HG03196 (cell line): ENCODE results near the gene SH3RF3.
"Not testable (repeated sequence)": the region's sequence is repeated elsewhere in the genome, so short reads cannot be mapped to it uniquely, and the experiment has no call there.

ENCODE experiments used
- ATAC-seq: cut with Tn5 transposase; IDR thresholded peaks from one replicate; pipeline ENCODE4 v1.9.1; 2021; ENCODE audit not compliant: unreplicated experiment

SH3RF3 gene

DNA sequence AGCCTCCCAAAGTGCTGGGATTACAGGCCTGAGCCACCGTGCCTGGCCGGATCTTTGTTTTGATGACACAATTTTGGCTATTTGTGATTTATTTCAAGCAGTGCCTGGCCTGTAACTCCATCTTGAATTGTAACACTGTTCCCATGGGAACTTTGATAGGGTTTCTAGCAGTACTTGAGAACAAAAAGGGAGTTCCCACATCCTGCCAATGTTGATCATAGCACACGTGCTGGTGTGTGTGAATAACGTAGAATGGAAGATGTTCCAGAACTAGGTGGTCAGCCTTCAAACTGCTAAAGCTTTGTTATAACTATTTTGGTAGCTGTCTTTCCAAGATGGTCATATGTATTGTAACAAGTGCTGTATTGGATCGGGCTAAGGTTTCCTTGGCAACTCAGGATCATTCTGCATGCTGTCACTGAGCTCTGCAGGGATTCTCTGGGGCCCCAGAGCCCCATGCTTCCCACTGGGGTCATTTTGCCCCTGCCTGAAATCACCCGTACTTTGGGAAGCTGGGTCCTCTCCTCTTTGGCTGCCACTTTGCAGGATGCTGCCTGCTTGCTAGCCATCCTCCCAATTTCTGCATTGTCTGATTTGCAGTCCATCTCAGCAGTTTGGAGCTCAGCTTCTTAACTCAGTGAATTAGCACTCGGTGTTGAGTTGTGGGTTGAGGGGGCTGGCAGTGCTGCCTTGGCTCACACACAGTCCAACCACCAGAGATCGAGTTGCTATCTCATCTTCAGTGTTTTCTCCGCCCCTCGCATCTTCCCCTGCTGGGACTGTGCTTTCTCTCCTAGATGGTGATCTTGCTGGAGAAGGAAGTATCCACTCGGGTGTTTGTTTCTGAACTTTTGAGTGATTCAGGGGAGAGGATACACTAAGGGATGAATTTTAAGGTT is 26.8 kb downstream of the SH3RF3 start:
- no peak for ATAC-seq

DNA sequence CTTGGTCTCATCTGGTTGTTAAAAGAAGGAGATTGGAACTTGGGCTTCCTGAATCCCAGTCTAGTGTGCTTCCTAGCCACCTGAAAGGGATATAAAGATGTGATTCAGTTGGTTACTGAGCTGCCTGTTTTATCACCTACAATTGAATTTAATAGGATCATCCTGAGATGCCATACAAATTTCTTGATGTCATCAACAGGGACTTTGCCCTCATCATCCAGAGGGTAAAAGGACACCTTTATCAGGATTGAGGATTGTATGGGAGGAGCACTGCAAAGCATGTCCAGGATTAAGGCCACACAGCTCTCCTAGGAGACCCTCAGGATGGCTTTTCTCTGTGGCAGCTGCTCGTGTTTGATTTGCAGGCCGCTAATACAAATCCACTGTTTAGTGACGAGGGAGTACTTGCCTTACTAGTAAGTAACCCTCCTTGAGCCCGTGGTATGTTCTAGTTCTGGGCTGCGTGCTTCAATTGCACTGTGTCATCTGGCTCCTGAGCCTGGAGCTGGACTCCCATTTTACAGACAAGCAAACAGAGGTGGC is 28.6 kb downstream of the SH3RF3 start:
- no peak for ATAC-seq

DNA sequence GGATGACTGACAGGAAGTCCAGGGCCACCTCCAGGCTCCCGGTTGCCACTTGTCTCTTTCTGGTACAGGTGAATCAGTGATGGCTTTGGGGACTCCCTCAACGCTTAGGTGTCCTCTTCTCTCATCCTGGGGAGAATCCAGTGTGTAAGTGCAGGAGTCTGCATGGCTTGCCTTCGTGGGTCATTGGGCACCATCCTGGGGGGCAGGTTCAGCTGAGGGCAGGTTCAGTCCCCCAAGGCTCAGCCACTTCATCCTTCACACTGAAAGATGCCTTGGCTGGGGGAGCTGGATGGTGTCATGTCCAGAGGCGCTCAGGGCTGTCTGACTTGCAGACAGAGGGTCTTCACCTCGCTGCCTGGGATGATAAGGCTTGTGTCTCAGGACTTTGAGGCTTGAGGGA is 29.2 kb downstream of the SH3RF3 start:
- ATAC-seq = no peak

DNA sequence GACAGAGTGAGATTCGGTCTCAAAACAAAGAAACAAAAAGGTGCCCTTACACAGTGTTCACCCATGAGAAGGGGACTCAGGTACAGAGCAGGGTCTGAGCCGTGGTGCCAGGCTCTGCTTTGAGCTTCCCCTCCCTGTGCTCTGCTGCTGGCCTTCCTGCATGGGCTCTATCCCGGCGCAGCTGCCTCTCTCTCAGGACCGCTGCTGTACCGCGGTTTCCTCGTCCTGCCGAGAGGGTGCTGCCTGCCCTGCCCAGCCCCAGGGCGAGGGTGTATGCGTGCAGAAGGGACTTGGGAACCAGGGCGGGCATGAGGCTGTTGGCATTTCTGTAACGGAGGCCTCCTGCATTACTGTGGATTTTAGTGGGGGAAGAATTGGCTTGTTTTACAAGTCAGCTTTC is 30.1 kb downstream of the SH3RF3 start:
- no peak for ATAC-seq

DNA sequence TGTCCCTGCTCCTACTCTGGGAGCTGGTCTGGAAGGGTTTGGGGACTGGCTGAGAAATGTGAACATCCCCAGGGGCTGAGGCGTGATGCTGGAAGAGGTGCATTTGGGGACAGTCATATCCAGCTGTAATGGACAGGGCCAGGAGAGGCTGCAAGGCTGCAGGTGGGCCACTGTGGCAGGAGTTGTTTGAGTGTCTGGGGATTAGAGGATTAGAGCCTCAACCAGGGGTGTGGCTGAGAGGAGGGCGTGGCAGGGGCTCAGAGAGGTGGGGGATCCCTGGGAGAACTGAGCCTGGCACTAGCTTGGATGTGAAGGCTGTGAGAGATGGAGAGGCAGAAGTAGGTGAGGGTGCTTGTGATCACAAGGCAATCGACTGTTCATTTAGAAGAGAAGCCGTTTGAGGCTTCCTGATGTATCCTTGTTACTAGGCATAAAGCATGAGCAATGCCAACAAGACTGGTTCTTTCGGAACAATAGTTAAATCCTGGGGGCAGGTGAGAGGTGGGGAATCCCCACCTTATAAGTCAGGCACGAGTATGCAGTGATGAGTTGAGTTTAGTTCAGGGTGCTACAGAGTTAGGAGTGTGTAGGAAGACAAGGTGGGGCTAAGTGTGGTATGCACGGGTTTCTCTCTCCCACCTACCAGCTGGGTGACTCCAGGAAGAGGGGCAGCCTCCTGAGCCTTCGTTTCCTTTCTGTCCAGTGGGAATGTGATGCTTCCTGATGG is 31.9 kb downstream of the SH3RF3 start:
- ATAC-seq = no peak

GRCh38 chr2:109162367-109162766 is 33.4 kb downstream of the SH3RF3 start:
- not testable (repeated sequence) for ATAC-seq

DNA sequence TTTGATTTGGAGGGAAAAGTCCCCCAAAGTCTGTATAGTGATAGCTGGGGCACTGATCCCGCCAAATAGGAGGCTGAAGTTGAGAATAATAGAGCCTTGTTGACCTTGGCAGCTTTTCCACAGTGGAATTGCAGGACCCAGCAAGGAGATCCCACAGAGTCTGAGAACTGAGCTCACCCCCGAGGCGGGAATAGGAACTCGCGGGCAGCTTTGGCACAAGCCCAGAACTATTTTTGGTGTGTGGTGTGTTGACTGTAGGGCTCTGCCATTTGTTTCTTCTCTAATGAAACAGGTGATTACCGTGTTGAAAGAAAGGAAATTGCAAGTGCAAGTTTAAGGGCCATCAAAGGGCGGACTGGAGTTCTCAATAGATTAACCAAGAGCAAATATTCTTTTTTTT is 34.0 kb downstream of the SH3RF3 start:
- ATAC-seq = no peak

- no peak for ATAC-seq
Observed at GRCh38 chr2:109164311-109164710, 35.3 kb downstream of the SH3RF3 start.

DNA sequence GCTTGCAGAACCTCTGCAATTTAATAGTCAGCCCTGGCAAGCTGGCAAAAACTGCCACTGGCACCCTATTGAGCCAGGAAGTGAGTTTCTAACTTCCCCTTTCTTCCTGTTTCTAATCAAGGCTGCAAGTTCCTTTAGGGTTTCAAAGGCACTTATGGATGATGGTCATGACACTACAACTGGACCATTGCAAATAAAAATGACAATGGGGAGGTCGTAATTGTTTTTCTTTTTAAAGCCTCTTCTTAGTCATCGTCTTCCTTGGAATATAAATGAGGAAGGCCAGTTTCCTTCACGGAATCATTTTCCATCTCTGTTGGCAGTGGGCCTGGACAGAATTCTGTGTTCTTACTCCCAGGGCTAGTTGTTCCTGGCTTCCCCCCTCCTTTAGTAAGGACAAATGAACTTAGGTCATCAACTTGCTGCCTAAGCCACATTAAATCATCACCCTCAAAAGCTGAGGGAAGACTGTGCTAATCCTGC is 35.8 kb downstream of the SH3RF3 start:
- ATAC-seq = no peak

DNA sequence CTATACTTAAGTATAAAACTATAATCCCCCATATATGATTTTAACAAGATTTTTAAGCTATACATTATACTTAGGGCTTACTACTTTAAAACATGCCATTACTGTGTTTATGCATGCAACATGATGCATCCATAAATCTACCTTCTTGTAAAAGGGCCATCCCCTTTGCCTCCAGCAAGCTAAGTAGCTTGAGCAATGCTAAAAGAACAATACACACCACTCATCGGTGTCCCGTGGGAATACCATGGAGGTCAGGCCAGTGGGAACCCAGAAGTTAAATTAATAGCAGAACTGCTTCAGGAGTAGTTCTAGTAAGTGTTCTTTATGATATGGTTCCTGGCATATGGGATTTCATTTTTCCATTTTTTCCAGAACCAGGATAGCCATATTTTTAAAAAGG is 37.8 kb downstream of the SH3RF3 start:
- ATAC-seq = no peak

DNA sequence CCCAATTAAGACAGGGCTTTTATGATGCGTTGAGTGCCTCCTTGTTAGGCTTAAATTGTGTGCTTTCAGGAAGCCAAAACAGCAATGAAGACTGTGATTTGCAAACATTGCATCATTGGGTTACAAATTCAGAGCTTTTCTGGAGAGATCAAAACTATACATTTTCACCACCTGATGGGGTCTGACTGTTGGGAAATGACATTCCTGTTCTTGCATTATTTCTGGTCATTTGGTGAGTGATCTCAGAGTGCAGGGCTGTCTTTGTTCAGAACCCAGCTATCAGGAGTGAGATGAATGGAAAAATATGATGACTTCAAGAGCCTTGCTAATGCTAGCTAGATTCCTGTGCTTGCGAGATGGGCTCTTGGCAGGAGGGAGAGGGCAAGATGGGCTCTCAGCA is 39.1 kb downstream of the SH3RF3 start:
- no peak for ATAC-seq

GRCh38 chr2:109168716-109169115 is 39.7 kb downstream of the SH3RF3 start:
- no peak for ATAC-seq

DNA sequence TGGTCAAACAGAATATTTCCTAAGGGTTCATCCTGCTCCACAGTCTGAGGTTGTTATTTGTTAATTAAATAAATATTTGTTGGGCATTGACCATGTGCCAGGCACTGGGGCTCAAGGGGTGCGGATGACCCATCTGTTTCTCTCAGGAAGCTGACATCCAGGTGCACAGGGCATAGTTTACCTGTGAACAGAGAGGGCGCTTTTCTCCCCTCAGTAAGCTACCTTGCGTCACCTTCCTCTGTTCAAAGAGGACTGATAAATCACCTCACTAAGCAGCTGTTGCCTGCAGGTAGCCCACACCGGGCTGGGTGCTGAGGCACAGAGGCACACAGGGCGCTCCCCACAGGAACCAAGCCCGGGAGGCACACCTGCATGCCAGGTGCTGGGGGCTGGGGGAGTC is 41.6 kb downstream of the SH3RF3 start:
- ATAC-seq = no peak

- no peak for ATAC-seq
Observed at GRCh38 chr2:109171444-109172334, 42.7 kb downstream of the SH3RF3 start.

GRCh38 chr2:109172556-109173105 is 43.6 kb downstream of the SH3RF3 start:
- ATAC-seq = no peak

DNA sequence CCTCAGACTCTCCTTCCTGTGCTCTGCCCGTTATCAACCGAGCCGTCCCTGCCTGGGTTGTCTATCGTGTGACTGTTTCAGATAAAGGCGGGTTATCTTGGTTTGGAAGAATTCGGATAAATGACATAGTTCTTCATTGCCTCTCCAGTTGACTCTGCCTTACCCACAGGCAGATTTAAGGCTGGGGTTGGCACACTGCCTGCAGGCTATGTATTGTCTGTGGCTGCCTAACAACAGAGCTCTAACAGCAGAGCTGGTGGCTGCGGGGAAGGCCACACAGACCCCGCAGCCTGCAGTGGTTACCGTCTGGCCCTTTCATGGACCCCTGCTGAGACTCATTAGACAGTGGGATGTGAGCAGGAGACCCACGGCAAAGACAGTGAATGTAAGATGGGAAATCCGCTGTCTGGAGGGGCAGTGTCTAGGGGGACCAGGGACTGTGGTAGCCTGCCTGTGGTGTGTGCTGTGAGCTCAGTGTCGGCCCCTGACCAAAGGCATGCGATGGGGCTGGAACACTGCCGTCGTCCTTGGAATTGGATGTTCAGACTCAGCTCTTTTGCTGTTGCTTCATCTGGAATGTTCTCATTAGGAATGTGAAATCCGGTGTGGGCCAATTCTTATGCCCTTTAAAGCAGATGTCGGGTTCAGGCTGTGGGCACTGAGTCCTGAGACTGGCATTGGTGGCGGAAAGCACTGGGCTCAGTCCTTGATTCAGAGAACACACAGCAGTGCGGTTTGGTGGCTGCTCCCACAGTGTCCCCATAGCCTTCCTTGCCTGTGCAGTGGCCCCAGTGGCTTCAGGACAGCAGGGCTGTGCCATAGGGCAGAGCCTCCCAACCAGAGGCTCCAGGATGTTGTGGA is 44.5 kb downstream of the SH3RF3 start:
- ATAC-seq = no peak

- no peak for ATAC-seq
Observed at GRCh38 chr2:109174214-109174613, 45.2 kb downstream of the SH3RF3 start.

GRCh38 chr2:109174626-109175349 is 45.8 kb downstream of the SH3RF3 start:
- no peak for ATAC-seq

- ATAC-seq = no peak
Observed at GRCh38 chr2:109175350-109175678, 46.3 kb downstream of the SH3RF3 start.
